Hepatocyte (in vitro differentiated cells): Measurements from ENCODE around the gene VANGL2.

Source experiments
- EZH2 ChIP-seq: fragments of 200-600 bp; sonication (generic); IDR thresholded peaks from 2 replicates; pipeline ENCODE4 v1.6.1; 2016; ENCODE audit warnings: antibody characterized with exemption, mild to moderate bottlenecking, borderline replicate concordance
- EZH2phosphoT487 ChIP-seq: fragments of 200-600 bp; sonication (generic); IDR thresholded peaks from one replicate; pipeline ENCODE4 v1.6.1; 2018; ENCODE audit warnings: antibody characterized with exemption, mild to moderate bottlenecking, low read depth, moderate library complexity; ENCODE audit not compliant: unreplicated experiment, severe bottlenecking
- TF ChIP-seq, protein P1 (sequence below): fragments of 200-600 bp; sonication (generic); IDR thresholded peaks from 2 replicates; pipeline ENCODE4 v1.5.1; 2016; ENCODE audit warnings: antibody characterized with exemption, mild to moderate bottlenecking; ENCODE audit not compliant: poor library complexity

DNA sequence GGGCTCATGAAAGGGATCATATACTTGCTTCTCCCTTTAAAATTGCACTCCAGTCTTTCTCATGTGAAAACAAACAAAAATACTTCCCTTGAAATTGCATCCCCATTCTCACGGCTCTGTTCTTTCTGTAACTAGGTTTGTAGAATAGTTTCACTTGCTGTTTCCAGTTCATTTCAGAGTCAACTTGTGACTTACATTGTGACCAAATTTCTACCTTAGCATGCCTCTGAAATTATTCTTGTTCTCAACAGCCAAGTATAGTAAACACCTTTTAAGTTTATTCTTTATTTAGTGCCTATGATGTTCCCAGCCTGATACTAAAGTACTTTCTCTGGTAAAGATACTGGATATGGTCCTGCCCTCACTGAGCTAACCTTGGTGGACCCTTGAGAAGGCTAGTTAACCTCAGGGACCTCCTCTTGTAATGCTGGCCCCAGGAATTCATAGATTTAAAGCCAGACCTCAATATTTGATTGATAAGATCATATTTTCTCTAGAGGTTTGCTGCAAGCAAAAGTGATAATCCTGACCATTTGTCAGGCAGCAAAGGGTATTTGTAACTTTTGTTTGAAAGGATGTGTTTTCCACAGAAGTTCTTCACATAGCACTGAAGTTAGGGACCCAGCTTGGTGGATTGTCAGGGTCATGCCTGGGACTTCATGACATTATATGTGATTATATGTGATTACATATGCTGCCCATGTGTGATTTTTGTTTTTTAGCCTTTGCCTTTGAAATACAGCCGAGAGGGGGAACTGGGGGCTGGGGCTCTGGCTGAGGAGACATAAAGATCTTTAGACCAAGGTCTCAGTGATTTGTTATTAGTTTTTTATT lies 29.6 kb downstream of the VANGL2 start:
- TF ChIP-seq EZH2 (no peak), EZH2phosphoT487 (no peak)
- TF ChIP-seq, protein P1, sequence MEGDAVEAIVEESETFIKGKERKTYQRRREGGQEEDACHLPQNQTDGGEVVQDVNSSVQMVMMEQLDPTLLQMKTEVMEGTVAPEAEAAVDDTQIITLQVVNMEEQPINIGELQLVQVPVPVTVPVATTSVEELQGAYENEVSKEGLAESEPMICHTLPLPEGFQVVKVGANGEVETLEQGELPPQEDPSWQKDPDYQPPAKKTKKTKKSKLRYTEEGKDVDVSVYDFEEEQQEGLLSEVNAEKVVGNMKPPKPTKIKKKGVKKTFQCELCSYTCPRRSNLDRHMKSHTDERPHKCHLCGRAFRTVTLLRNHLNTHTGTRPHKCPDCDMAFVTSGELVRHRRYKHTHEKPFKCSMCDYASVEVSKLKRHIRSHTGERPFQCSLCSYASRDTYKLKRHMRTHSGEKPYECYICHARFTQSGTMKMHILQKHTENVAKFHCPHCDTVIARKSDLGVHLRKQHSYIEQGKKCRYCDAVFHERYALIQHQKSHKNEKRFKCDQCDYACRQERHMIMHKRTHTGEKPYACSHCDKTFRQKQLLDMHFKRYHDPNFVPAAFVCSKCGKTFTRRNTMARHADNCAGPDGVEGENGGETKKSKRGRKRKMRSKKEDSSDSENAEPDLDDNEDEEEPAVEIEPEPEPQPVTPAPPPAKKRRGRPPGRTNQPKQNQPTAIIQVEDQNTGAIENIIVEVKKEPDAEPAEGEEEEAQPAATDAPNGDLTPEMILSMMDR, result no peak
